OCI-LY7 (cell line): ENCODE measurements around the gene PIH1D1. TPM values are rescaled to one million over a fixed set of nuclear protein-coding genes. Genes with fewer than 3 reads are reported as not detected.

Experiments used
- BruUV-seq: library from RNA; stranded (reverse); fragments of 400-500 nt; replicated peaks from 2 replicates; lab custom pipeline; 2021; lab: Mats Ljungman, UMichigan
- CTCF ChIA-PET: fragments of 300-600 bp; sonication (Branson Sonifier 250); formaldehyde crosslinking; loops from one replicate; lab custom pipeline; 2022; ENCODE audit warnings: antibody characterized with exemption; ENCODE audit not compliant: unreplicated experiment; lab: Charles Lee
- POLR2A ChIA-PET: fragments of 300-600 bp; sonication (Branson Sonifier 250); formaldehyde crosslinking; loops from one replicate; lab custom pipeline; 2022; ENCODE audit warnings: antibody characterized with exemption; lab: Charles Lee
- DNase-seq: peaks from one replicate; pipeline ENCODE4 v3.0.0-alpha.2; 2015; ENCODE audit warnings: low spot score
- H2AFZ ChIP-seq: fragments of 200-600 bp; sonication (generic), shearing (Covaris generic); 2 replicates; pipeline ENCODE4 v1.6.1; 2014; ENCODE audit warnings: mild to moderate bottlenecking, antibody characterized with exemption, low read length, moderate library complexity
- H3K27ac ChIP-seq: fragments of 200-600 bp; sonication (generic); 2 replicates; pipeline ENCODE4 v1.5.1; 2014; ENCODE audit warnings: mixed run types, low read depth, mild to moderate bottlenecking, moderate library complexity, low read length, inconsistent platforms; ENCODE audit not compliant: poor library complexity, severe bottlenecking
- H3K36me3 ChIP-seq: fragments of 200-600 bp; sonication (generic); 2 replicates; pipeline ENCODE4 v1.6.1; 2014; ENCODE audit warnings: mild to moderate bottlenecking, antibody characterized with exemption, low read length, moderate library complexity, mixed read lengths; ENCODE audit not compliant: insufficient read depth
- H3K4me1 ChIP-seq: fragments of 200-600 bp; sonication (generic); 2 replicates; pipeline ENCODE4 v1.5.1; 2014; ENCODE audit warnings: mild to moderate bottlenecking, low read length; ENCODE audit not compliant: insufficient read depth, poor library complexity, severe bottlenecking
- H3K4me2 ChIP-seq: fragments of 200-600 bp; sonication (generic); 2 replicates; pipeline ENCODE4 v1.6.1; 2014; ENCODE audit warnings: mild to moderate bottlenecking, low read length
- H3K4me3 ChIP-seq: fragments of 200-600 bp; sonication (generic); 2 replicates; pipeline ENCODE4 v1.5.1; 2014; ENCODE audit warnings: mild to moderate bottlenecking, low read depth, low read length; ENCODE audit not compliant: poor library complexity, severe bottlenecking
- H3K79me2 ChIP-seq: fragments of 200-600 bp; sonication (generic); 2 replicates; pipeline ENCODE4 v1.6.1; 2016; ENCODE audit warnings: low read depth, mild to moderate bottlenecking, low read length, moderate library complexity, mixed read lengths; ENCODE audit not compliant: insufficient read depth
- H3K9me2 ChIP-seq: fragments of 200-600 bp; sonication (generic); 2 replicates; pipeline ENCODE4 v1.6.1; 2016; ENCODE audit warnings: mild to moderate bottlenecking, low read length, mixed read lengths; ENCODE audit not compliant: insufficient read depth
- H3K9me3 ChIP-seq: fragments of 200-600 bp; sonication (generic); 2 replicates; pipeline ENCODE4 v1.6.1; 2014; ENCODE audit warnings: mild to moderate bottlenecking, mixed run types, low read length, mixed read lengths
- H4K20me1 ChIP-seq: fragments of 200-600 bp; sonication (generic); 2 replicates; pipeline ENCODE4 v1.6.1; 2014; ENCODE audit warnings: mild to moderate bottlenecking, antibody characterized with exemption, low read length, moderate library complexity, mixed read lengths; ENCODE audit not compliant: insufficient read depth
- CTCF ChIP-seq: fragments of 200-600 bp; sonication (generic); conservative IDR thresholded peaks from 2 replicates; pipeline ENCODE4 v1.5.1; 2014; ENCODE audit warnings: mild to moderate bottlenecking, antibody characterized with exemption, low read length, moderate library complexity, mixed read lengths
- EZH2phosphoT487 ChIP-seq: fragments of 200-600 bp; sonication (generic); IDR thresholded peaks from 2 replicates; pipeline ENCODE4 v1.6.1; 2018; ENCODE audit warnings: low read depth, borderline replicate concordance, mild to moderate bottlenecking, mixed run types, antibody characterized with exemption, low read length, moderate library complexity, mixed read lengths
- intact Hi-C: fragments of 100-400 bp; cut with micrococcal nuclease; formaldehyde crosslinking; loops from one replicate; pipeline ENCODE4 v1.10.0; 2022; ENCODE audit not compliant: unreplicated experiment
- total RNA-seq, 2 experiments: library from RNA; depleted of rRNA in 1 of 2; stranded (reverse); fragments of >200 nt in 1 of 2; shearing (Covaris generic) in 1 of 2; gene quantifications; 2 replicates each; pipeline ENCODE4 v1.2.3, GENCODE V29; 2014 to 2022

The PIH1D1 gene
- total RNA-seq, 2 experiments from 2014 or later: 95.5 to 117 TPM

GRCh38 chr19:49408816-49409440 is 42.7 kb downstream of the PIH1D1 start:
- DNase-seq: peak; percentile 44
- CTCF ChIA-PET: interaction anchor here (0.6 to 1.1 kb wide), 2 partner anchors 18 to 107 kb away, joined by 3 to 4 read pairs; no protein-coding TSS in a partner anchor
- peaks cover 80% of the 10 kb centered on the region for H3K4me1 ChIP-seq
- BruUV-seq: no TSS peak
- intact Hi-C loops: no loop called here
- H3K4me2 ChIP-seq: peak overlapping the region; percentile 68
- TF ChIP-seq EZH2phosphoT487 (no peak), CTCF (no peak)
- H3K4me3 ChIP-seq: peak overlapping the region; percentile 54
- H3K36me3 ChIP-seq: no peaks in the 10 kb centered on the region
- peak overlapping the region; percentile 7; the same call in 1 of the 2 replicates for H2AFZ ChIP-seq
- H3K27ac ChIP-seq: peak overlapping the region; percentile 79
- no peaks in the 10 kb centered on the region for H3K79me2 ChIP-seq
- POLR2A ChIA-PET: interaction anchor here (0.6 to 1.2 kb wide), 3 partner anchors 8 to 87 kb away, joined by 3 to 5 read pairs (median 3); no protein-coding TSS in a partner anchor
- H3K9me2 ChIP-seq: no peaks in the 10 kb centered on the region
- H4K20me1 ChIP-seq: no peaks in the 10 kb centered on the region
- no peaks in the 10 kb centered on the region for H3K9me3 ChIP-seq

DNA sequence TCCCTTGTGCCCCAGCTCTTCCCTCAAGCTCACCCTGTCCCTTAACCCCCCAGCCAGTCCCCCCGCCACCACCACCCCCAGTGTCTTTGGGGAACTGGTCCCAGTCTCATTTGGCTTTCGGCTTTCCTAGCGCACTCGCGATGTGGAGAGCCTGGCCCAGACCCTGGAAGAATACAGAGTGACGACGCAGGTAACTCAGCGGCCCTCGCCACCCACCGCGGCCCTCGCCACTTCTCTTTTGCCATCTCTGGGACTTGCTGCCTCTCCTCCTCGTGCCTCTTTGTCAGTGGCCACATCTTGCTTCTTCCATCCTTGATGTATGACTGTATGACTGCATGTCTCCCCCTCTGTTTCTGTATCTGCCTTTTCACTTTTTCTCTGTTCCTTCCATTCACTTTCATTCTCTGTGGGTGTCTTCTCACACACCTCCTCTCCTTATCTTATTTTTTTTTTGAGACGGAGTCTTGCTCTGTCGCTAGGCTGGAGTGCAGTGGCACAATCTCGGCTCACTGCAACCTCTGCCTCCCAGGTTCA is 44.1 kb downstream of the PIH1D1 start:
- no peak for DNase-seq
- ChIA-PET CTCF (no interaction called here), POLR2A (no interaction called here)
- Histone ChIP-seq H3K36me3 (no peaks in the 10 kb centered on the region), H3K9me2 (no peaks in the 10 kb centered on the region), H3K4me3 (no peak overlapping the region), H4K20me1 (no peaks in the 10 kb centered on the region), H3K79me2 (no peaks in the 10 kb centered on the region), H3K9me3 (no peaks in the 10 kb centered on the region), H3K27ac (peak overlapping the region; percentile 79), H3K4me1 (peaks cover 94% of the 10 kb centered on the region), H3K4me2 (peak overlapping the region; percentile 68), H2AFZ (no peak overlapping the region)
- intact Hi-C loops: no loop called here
- no TSS peak for BruUV-seq
- TF ChIP-seq EZH2phosphoT487 (no peak), CTCF (no peak)

GRCh38 chr19:49407079-49407478 is 44.5 kb downstream of the PIH1D1 start:
- Histone ChIP-seq H4K20me1 (no peaks in the 10 kb centered on the region), H3K9me2 (no peaks in the 10 kb centered on the region), H3K79me2 (no peaks in the 10 kb centered on the region), H3K36me3 (no peaks in the 10 kb centered on the region), H2AFZ (no peak overlapping the region), H3K4me3 (no peak overlapping the region), H3K27ac (no peak overlapping the region), H3K9me3 (no peaks in the 10 kb centered on the region), H3K4me2 (no peak overlapping the region), H3K4me1 (peaks cover 94% of the 10 kb centered on the region)
- intact Hi-C loops: no loop called here
- no peak for TF ChIP-seq EZH2phosphoT487
- TF ChIP-seq CTCF: no peak
- ChIA-PET CTCF (no interaction called here), POLR2A (interaction anchor here (1.0 kb wide), 1 partner anchor 19 kb away, joined by 3 read pairs; the partner anchor contains the start of gene KASH5)
- DNase-seq: no peak
- BruUV-seq: no TSS peak
